Suprapubic skin (tissue), 3 donors: Measurements from ENCODE around the gene CYP4F22.

ENCODE experiments used
- EP300 ChIP-seq: sonication (generic); formaldehyde crosslinking; IDR thresholded peaks from one replicate; pipeline ENCODE4 v1.6.1; 2017; ENCODE audit warnings: antibody characterized with exemption
- TF ChIP-seq, protein P1 (sequence below), 2 donors: fragments of 200-600 bp in 1 of 2; fragments of 450-650 bp in 1 of 2; sonication (generic) in 1 of 2; IDR thresholded peaks; one replicate each; pipeline ENCODE4 v1.5.1; 2016 to 2019; ENCODE audit warnings: antibody characterized with exemption in 2 of 2, mild to moderate bottlenecking in 1 of 2, moderate library complexity in 1 of 2

DNA sequence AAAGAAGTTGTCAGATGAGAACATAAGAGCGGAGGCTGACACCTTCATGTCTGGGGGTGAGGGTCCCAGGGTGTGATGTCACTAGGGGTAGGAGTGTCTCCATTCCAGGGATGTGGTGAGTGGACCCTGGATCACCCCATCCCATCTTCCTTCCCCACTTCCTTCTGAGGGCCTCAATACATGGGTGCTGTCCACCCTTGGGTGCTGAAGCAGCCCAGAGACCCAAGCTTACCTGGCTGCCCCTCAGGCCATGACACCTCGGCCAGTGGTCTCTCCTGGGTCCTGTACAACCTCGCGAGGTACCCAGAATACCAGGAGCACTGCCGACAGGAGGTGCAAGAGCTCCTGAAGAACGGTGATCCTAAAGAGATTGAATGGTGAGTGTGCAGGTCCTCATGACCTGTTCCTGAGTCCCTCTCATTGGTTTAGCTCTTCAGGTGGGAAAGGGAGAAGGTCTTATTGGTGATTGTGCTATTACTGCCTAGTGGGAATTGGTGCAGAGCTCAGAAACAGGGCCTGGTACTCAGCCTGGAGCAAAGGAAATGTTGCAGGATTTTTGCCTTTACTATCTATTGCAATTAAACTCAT is 69.0 kb downstream of the CYP4F22 start:
- TF ChIP-seq, protein P1, sequence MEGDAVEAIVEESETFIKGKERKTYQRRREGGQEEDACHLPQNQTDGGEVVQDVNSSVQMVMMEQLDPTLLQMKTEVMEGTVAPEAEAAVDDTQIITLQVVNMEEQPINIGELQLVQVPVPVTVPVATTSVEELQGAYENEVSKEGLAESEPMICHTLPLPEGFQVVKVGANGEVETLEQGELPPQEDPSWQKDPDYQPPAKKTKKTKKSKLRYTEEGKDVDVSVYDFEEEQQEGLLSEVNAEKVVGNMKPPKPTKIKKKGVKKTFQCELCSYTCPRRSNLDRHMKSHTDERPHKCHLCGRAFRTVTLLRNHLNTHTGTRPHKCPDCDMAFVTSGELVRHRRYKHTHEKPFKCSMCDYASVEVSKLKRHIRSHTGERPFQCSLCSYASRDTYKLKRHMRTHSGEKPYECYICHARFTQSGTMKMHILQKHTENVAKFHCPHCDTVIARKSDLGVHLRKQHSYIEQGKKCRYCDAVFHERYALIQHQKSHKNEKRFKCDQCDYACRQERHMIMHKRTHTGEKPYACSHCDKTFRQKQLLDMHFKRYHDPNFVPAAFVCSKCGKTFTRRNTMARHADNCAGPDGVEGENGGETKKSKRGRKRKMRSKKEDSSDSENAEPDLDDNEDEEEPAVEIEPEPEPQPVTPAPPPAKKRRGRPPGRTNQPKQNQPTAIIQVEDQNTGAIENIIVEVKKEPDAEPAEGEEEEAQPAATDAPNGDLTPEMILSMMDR (IDR thresholded peaks at IDR 0.05), result no peak
- TF ChIP-seq EP300, result no peak
